HG03060 (cell line): Measurements from ENCODE around the gene ERICH2.

Experiments used
- ATAC-seq: cut with Tn5 transposase; IDR thresholded peaks from one replicate; pipeline ENCODE4 v1.9.1; 2021; ENCODE audit warnings: low read depth, moderate number of reproducible peaks; ENCODE audit not compliant: unreplicated experiment

The ERICH2 gene

DNA sequence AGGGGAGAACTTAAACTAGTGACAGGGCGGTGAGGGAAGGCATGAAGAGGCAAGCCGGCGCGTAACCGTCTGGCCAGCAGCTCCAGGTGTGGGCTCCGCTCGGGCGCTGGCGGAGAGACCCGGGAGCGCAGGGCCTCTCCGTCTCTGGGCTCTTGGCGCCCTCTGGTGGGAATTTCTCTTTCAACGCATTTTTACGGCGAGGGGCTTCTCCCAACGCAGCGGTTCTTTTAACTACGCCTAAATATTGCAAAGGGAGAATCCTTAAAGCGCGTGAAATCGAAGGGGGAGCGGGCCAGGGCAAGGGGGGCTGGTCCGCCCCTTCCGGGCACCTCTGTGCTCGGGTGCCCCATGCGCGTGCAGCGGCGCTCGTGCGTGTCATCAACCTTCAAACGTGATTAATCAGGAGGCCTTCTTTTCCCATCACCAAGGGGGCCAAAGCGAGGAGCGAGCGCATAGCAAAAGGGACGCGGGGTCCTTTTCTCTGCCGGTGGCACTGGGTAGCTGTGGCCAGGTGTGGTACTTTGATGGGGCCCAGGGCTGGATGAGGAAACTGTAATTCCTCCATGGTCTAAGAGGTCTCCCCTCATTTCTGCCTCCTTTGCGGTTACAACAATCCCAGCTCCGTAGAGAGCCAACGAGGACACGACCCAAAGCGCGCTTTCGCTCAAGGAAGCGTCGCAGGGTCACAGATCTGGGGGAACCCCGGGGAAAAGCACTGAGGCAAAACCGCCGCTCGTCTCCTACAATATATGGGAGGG, 45.7 kb downstream of the ERICH2 start:
- ATAC-seq = no peak

GRCh38 chr2:170816504-170817092, 46.4 kb downstream of the ERICH2 start, which contains the start of gene GAD1:
GAD1 (plus strand) TSS chr2:170816887; CDS start chr2:170818592, 1,705 bp downstream.
- no peak for ATAC-seq

DNA sequence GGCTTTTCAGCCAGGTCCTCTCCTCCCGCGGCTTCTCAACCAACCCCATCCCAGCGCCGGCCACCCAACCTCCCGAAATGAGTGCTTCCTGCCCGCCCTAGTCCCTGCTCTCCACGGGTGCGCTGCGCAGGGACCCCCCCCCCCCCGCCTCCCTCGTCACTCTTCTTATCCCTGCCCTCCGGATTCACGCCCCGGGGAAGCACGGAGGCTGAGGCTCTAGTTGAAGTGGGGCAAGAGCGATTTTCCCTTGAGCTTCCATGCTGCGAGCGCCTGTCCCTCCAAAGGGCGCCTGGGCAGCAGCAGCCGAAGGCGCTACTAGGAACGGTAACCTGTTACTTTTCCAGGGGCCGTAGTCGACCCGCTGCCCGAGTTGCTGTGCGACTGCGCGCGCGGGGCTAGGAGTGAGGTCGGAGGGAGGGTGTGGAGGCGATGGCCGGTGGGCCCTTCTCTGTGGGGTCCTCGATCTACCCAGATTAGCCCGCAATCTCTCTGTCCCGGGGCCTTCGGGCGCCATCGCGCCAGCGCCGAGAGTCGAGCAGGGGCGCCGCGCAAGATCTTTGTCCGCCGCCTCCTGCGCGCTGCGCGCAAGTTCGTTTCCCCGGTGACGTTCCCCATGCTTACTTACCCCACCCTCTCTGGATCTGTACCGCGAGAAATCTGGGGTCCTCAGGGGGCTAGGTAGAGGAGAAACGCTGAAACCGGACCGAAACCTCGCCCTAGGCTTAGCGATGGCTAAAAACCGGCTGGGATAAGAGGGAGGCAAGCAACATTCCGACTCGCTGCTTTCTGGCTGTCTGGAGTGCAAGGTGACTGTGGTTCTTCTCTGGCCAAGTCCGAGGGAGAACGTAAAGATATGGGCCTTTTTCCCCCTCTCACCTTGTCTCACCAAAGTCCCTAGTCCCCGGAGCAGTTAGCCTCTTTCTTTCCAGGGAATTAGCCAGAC, 47.2 kb downstream of the ERICH2 start:
- no peak for ATAC-seq

DNA sequence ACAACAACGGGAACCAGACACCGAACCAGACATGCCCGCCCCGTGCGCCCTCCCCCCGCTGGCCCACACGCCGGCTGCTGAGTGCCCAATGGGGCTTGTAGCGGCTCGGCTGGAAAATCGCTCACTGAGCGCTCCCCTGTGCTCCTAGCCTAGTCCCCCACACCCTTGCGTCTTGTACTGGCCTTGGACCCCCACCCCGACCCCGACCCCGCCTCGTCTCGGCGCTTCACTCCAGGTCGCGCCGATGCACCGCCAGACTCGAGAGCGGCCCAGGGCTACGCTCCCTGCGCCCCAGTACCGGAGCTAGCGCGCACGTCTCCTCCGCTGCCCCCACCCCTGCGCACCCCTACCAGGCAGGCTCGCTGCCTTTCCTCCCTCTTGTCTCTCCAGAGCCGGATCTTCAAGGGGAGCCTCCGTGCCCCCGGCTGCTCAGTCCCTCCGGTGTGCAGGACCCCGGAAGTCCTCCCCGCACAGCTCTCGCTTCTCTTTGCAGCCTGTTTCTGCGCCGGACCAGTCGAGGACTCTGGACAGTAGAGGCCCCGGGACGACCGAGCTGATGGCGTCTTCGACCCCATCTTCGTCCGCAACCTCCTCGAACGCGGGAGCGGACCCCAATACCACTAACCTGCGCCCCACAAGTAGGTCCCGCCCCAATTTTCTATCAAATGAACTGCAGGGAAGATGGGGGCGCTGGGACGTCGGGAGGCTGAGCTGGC, 48.0 kb downstream of the ERICH2 start:
- ATAC-seq = no peak

DNA sequence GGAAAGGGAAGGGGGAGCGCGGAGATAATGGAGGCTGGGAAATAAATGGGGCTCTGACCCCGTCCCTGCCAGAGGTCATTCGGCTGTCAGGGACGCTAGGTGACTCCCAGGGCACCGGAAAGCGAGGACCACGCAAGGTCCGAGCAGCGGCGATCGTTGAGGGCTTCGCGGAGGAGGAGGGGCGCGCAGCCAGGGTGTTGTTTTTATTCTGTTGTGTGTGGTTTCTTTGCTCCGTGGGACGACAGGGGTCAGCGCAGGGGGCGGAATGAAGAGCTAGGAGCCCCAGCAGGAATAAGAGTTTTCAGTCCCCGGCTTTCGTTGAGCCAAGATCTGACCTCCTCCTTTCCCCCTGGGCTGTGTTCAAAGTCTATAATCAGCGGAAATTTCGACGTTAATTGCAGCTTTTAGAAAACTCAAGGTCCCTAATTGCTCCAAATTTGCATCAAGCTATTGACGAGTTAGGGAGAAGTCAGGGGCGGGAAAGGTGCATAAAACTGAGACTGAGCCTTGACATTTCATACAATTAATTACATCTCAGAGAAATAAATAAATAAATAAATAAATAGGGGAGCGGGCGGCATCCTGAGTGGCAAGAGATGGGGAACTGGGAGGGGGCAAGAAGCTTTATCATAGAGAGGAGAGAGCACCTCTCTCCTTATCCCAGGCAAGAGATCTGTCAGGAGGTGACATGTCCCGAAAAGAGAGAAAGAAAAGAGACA, 48.7 kb downstream of the ERICH2 start:
- ATAC-seq = no peak

- ATAC-seq = no peak
These were observed 49.8 kb downstream of the ERICH2 start for GRCh38 chr2:170819680-170820664.

DNA sequence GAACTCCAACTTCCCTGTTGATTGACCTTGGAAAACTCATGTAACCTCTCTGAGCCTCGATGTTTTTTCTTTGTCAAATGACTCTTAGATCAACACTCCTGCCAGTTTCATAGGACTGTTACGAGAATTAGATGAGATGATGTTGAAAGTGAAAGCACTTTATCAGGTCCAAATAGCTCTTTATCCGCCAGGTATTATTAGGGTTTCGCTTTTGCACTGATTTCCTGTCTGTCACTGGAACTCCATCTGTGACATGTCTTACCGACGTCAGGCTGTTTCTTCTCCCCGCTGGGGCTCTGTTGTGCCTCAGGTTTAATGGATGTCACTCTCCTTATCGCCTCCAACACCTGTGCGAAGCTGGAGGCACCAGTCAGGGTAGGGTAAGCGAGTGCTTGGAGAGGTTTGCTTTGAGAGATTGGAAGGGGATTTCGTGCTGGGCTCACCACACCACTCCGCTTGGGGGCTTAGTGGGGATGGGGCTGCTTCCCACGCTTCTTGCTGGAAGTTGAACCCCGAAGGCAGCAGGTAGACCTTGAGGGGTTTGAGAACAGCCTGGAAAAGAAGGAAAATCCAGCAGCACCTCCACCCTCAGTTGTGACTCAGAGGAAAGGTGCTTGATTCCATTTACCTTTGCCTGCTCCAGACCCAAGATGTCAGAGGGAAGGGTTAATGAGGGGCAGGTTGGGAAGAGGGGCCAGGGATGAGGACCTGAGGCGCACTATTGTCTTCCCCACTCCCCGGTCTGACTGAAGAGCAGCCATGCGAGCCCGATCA, 50.8 kb downstream of the ERICH2 start:
- peak; percentile 55 for ATAC-seq

DNA sequence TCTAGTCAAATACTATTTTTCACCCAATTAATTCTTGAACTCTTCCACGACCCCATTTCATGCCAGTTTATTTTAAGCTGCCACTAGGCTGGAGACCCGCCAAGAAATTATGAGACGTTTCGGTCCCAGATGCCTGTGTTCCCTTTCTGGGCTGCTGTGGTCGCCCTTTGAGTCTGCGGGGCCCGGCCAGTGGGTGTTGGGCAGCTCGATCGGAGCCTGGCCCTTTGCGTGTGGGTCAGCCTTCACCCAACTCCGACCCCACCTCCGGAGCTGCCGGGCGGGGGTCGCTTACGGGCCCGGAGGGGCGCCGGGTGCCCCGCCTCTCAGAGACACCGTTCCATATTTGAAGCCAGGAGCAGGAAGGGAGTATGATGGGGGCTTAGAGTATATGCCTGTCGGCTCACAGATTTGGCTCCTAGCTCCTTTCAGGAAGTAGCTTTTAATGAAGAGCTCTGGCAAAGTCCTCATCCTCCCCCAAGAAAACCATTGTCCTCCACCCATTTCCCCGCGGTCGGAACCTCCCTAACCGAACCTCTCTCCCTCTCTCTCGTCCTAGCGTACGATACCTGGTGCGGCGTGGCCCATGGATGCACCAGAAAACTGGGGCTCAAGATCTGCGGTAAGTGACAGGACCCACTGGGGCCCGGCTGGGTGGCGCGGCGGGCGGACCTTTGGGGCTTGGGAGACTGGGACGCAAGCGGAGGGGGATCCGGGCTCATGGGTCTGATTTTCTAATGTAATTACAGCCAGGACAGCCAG, 51.5 kb downstream of the ERICH2 start:
- no peak for ATAC-seq

DNA sequence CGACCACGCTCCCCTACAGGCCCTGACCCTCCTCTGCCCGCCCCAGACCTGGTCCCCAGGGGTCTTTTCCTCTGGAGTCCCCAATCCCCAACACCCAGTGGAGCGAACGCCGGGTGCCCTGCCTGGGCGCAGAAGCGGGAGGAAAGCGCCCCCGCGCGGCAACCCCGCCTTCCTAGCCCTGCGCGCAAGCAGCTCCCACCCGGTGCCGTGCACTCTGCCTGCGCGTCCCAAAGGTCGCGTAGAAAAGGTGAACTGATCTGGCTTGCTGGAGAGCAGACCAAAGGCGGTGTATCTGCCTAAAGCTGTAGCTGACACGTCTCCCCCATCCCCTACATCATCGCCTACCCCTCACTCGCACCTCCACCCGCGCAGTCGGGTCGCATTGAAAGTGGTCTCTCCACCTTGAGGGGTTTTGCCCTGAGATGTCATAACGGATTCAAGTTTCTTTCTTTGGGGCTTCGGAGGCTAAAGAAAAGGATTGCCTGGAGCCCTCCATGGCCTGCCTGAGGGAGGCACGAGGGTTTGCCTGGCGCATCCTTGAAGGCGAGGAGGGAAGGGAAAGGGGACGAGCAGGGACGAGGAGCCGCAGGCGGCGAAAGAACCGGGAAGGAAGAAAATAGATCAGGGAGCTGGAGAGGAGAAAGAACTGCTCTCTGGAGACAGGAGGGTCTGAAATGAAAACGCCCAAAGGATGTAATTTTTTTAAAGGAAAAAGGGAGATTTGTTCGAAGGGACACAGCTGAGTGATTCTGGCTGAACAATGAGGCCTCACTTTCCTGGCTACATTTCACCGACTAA, 52.3 kb downstream of the ERICH2 start:
- no peak for ATAC-seq

DNA sequence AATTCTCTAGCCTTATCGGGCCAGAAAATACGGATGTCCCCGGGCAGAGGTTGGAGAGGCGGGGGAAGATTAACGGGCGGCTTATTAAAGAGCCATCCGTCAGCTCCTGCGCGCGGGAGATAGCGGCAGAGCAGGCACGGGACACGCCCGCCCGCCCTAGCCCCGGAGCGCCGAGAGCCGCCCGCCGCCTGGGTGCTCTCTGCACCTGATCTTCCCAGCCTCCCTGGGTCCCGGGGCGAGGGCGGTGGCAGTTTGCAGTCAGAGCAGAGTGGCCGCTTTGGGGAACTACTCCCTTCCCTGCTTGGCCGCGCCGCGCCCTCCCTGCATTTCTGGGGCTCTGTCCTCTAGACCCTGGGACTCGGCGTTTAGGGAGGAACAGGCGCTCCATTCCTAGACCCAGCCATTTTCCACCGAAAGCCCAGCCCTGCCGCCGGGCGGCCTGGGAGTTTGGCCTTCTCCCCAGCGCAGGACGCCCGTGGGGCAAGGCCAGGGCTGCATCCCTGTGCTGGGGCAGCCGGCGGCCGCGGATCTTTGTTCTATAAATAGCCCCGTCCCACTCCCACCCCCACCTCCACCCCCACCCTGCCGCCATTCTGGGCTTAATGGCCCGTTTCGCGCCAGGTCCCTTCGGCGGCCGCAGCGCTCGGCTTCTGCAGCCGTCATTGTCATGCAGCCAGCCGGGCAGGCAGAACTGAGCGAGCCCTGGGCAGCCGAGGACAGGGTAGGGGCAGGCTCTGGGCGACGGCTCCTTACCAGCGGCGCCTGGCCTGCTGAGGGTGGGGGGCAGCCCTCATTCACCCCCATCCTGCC, 53.1 kb downstream of the ERICH2 start:
- ATAC-seq = no peak

GRCh38 chr2:170823898-170824215, 53.7 kb downstream of the ERICH2 start:
- no peak for ATAC-seq

GRCh38 chr2:170824526-170825015, 54.4 kb downstream of the ERICH2 start:
- no peak for ATAC-seq

GRCh38 chr2:170827841-170828532, 57.8 kb downstream of the ERICH2 start:
- ATAC-seq = no peak

DNA sequence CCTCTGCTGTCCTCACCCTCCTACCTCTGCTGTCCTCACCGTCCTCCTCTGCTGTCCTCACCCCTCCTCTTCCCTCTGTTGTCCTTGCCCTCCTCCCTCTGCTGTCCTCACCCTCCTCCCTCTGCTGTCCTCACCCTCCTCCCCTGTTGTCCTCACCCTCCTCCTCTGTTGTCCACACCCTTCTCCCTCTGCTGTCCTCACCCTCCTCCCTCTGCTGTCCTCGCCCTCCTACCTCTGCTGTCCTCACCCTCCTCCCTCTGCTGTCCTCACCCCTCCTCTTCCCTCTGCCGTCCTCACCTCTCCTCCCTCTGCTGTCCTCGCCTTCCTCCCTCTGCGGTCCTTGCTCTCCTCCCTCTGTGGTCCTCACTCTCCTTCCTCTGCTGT, 58.3 kb downstream of the ERICH2 start:
- ATAC-seq = no peak

DNA sequence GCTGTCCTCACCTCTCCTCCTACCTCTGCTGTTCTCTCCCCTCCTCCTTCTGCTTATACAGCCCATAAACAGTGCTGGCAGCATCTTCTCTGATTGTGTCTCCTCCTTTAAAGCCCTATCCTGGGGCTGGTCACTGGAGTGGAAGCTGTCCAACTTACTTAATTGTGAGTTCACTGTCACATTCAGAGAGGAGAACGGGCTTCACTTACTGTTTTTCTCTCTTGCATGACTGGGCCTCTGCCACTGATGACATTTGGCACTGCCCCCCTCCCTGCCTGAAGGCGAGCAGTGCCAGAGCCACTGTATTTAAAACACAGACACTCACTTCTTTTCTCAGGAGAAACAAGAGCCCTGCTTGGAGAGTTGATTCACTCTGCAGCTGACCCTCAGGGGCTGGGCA, 58.9 kb downstream of the ERICH2 start:
- no peak for ATAC-seq
